ENCODE results near the gene APBB2. TPM values are rescaled to one million over a fixed set of nuclear protein-coding genes. Genes with fewer than 3 reads are reported as not detected.

APBB2 gene
- total RNA-seq, 2 donors from 2014 or later: 56.1 to 64.8 TPM

GRCh38 chr4:41189666-41190065 is 24.7 kb downstream of the APBB2 start:
- Mint-ChIP-seq H3K27ac (no peak overlapping the region), H3K27me3 (ENCODE audit: insufficient read depth) (no peaks in the 10 kb centered on the region), H3K4me1 (peaks cover 14% of the 10 kb centered on the region), H3K9me3 (no peaks in the 10 kb centered on the region), H3K4me3 (no peak overlapping the region), H3K36me3 (ENCODE audit: low read depth) (peaks cover 12% of the 10 kb centered on the region)
- H3K4me3 ChIP-seq (ENCODE audit: low read length): no peak overlapping the region
- H3K27ac ChIP-seq (ENCODE audit: low read depth, low read length): no peak overlapping the region
- peaks cover 6% of the 10 kb centered on the region for H3K9me3 ChIP-seq (ENCODE audit: control insufficient read depth, low read length)
- H3K9ac ChIP-seq (ENCODE audit: extremely low read depth, low read length, poor library complexity, severe bottlenecking): no peak overlapping the region
- 54% methylated on average over 2 of the region's 2 CpGs for WGBS, 2 experiments (ENCODE audit: insufficient coverage in 1 of 2, insufficient read length in 1 of 2)
- no peaks in the 10 kb centered on the region for H3K27me3 ChIP-seq (ENCODE audit: control insufficient read depth, insufficient read depth, low read length, poor library complexity, severe bottlenecking)
- TF ChIP-seq CTCF (conservative IDR thresholded peaks at IDR 0.05): no peak
- H3K4me1 ChIP-seq (ENCODE audit: control insufficient read depth, insufficient read depth, low read length): peaks cover 4% of the 10 kb centered on the region
- DNase-seq: no peak
- no peaks in the 10 kb centered on the region for H3K36me3 ChIP-seq (ENCODE audit: control insufficient read depth, insufficient read depth, low read length)

GRCh38 chr4:41189076-41189475 is 25.3 kb downstream of the APBB2 start:
- Histone ChIP-seq H3K36me3 (ENCODE audit: control insufficient read depth, insufficient read depth, low read length) (no peaks in the 10 kb centered on the region), H3K9me3 (ENCODE audit: control insufficient read depth, low read length) (peaks cover 12% of the 10 kb centered on the region), H3K4me1 (ENCODE audit: control insufficient read depth, insufficient read depth, low read length) (peaks cover 4% of the 10 kb centered on the region), H3K4me3 (ENCODE audit: low read length) (no peak overlapping the region), H3K9ac (ENCODE audit: extremely low read depth, low read length, poor library complexity, severe bottlenecking) (no peak overlapping the region), H3K27ac (ENCODE audit: low read depth, low read length) (no peak overlapping the region), H3K27me3 (ENCODE audit: control insufficient read depth, insufficient read depth, low read length, poor library complexity, severe bottlenecking) (no peaks in the 10 kb centered on the region)
- H3K27me3 Mint-ChIP-seq (ENCODE audit: insufficient read depth): no peaks in the 10 kb centered on the region
- no peak overlapping the region for H3K27ac Mint-ChIP-seq
- 79% methylated on average over 2 of the region's 2 CpGs; no CpG with 5 or more reads in 1 of the 2 experiments for WGBS, 2 experiments (ENCODE audit: insufficient coverage in 1 of 2, insufficient read length in 1 of 2)
- no peak for DNase-seq
- H3K4me1 Mint-ChIP-seq: peaks cover 14% of the 10 kb centered on the region
- TF ChIP-seq CTCF (conservative IDR thresholded peaks at IDR 0.05): no peak
- no peak overlapping the region for H3K4me3 Mint-ChIP-seq
- H3K9me3 Mint-ChIP-seq: peaks cover 4% of the 10 kb centered on the region
- peaks cover 18% of the 10 kb centered on the region for H3K36me3 Mint-ChIP-seq (ENCODE audit: low read depth)

GRCh38 chr4:41185614-41186592 is 28.4 kb downstream of the APBB2 start:
- H3K4me3 ChIP-seq (ENCODE audit: low read length): no peak overlapping the region
- peaks cover 11% of the 10 kb centered on the region for H3K9me3 Mint-ChIP-seq
- TF ChIP-seq CTCF (conservative IDR thresholded peaks at IDR 0.05): no peak
- peaks cover 14% of the 10 kb centered on the region for H3K4me1 Mint-ChIP-seq
- no peaks in the 10 kb centered on the region for H3K36me3 ChIP-seq (ENCODE audit: control insufficient read depth, insufficient read depth, low read length)
- H3K27ac ChIP-seq (ENCODE audit: low read depth, low read length): no peak overlapping the region
- no peaks in the 10 kb centered on the region for H3K27me3 Mint-ChIP-seq (ENCODE audit: insufficient read depth)
- no peaks in the 10 kb centered on the region for H3K27me3 ChIP-seq (ENCODE audit: control insufficient read depth, insufficient read depth, low read length, poor library complexity, severe bottlenecking)
- peaks cover 12% of the 10 kb centered on the region for H3K9me3 ChIP-seq (ENCODE audit: control insufficient read depth, low read length)
- H3K4me1 ChIP-seq (ENCODE audit: control insufficient read depth, insufficient read depth, low read length): peaks cover 4% of the 10 kb centered on the region
- DNase-seq: no peak
- no peak overlapping the region for H3K27ac Mint-ChIP-seq
- H3K4me3 Mint-ChIP-seq: no peak overlapping the region
- H3K9ac ChIP-seq (ENCODE audit: extremely low read depth, low read length, poor library complexity, severe bottlenecking): no peak overlapping the region
- peaks cover 16% of the 10 kb centered on the region for H3K36me3 Mint-ChIP-seq (ENCODE audit: low read depth)
- WGBS, 2 experiments (ENCODE audit: insufficient coverage in 1 of 2, insufficient read length in 1 of 2): 91 to 100% methylated on average over 1 to 5 of the region's 5 CpGs

Measured in endodermal cell (in vitro differentiated cells).